ENCODE results near the gene TUBGCP2.

Gene TUBGCP2

DNA sequence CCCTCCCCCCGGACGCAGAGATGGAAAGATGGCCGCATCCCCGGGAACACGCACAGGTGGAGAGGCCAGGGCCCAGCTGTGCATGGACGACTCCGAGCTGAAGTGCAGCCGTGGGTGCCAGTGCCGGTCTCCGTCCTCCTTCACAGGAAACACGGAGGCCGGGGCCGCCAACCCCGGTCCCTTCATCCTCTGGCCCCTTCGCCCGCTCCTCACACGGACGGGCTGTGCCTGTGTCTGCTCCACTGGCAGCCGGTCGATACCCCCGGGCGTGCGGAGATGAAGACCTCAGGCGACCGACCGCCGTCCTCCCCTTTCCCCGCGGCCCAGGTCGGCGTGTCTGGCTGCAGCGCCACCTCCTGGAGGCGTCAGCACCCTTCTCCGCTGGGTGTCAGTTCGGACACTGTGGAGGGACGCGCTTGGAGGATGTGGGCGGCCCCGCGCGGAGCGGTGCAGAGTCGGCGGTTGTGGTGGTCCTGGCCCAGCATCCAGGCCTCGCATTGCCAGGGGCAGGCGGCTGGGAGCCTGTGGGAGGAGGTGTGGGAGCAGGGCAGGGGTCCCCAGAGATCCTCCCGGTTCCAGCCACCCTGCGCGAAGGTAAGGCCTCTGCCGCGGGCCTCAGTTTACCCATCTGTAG is 9.9 kb upstream of the TUBGCP2 start:
- Mint-ChIP-seq H3K4me3 (peak overlapping the region; percentile 66), H3K36me3 (ENCODE audit: low read depth) (no peaks in the 10 kb centered on the region), H3K9me3 (peaks cover 5% of the 10 kb centered on the region), H3K27me3 (ENCODE audit: low read depth, poor library complexity) (peaks cover 19% of the 10 kb centered on the region), H3K27ac (no peak overlapping the region), H3K4me1 (peaks cover 19% of the 10 kb centered on the region)
- TF ChIP-seq, protein P1, sequence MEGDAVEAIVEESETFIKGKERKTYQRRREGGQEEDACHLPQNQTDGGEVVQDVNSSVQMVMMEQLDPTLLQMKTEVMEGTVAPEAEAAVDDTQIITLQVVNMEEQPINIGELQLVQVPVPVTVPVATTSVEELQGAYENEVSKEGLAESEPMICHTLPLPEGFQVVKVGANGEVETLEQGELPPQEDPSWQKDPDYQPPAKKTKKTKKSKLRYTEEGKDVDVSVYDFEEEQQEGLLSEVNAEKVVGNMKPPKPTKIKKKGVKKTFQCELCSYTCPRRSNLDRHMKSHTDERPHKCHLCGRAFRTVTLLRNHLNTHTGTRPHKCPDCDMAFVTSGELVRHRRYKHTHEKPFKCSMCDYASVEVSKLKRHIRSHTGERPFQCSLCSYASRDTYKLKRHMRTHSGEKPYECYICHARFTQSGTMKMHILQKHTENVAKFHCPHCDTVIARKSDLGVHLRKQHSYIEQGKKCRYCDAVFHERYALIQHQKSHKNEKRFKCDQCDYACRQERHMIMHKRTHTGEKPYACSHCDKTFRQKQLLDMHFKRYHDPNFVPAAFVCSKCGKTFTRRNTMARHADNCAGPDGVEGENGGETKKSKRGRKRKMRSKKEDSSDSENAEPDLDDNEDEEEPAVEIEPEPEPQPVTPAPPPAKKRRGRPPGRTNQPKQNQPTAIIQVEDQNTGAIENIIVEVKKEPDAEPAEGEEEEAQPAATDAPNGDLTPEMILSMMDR (IDR thresholded peaks at IDR 0.05) = peak; percentile 77
- DNase-seq = peak; percentile 89

DNA sequence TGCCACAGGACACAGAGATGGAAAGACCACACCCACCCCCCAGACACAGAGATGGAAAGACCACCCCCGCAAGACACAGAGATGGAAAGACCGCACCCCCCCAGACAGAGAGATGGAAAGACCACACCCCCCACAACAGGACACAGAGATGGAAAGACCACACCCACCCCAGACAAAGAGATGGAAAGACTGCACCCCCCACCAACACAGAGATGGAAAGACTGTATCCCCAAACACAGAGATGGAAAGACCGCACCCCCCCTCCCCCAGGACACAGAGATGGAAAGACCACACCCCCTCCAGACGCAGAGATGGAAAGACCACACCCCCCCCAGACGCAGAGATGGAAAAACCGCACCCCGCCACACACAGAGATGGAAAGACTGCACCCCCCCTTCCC is 8.1 kb upstream of the TUBGCP2 start:
- Mint-ChIP-seq H3K36me3 (ENCODE audit: low read depth) (peaks cover 6% of the 10 kb centered on the region), H3K9me3 (peaks cover 5% of the 10 kb centered on the region), H3K4me1 (peaks cover 13% of the 10 kb centered on the region), H3K27me3 (ENCODE audit: low read depth, poor library complexity) (peaks cover 19% of the 10 kb centered on the region), H3K4me3 (no peak overlapping the region), H3K27ac (no peak overlapping the region)
- DNase-seq = no peak
- TF ChIP-seq, protein P1 (IDR thresholded peaks at IDR 0.05) = no peak

DNA sequence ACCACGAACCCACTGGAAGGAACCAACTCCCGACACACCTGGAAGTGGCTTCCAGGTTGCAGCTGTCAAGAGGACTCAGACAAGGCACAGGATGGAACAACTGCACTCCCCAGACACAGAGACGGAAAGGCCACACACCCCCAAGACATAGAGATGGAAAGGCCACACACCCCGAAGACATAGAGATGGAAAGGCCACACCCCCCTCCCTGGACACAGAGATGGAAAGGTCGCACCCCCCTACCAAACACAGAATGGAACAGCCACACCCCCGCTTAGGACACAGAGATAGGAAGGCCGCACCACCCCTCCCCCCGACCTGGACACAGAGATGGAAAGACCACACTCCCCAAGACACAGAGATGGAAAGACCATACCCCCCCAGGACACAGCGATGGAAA is 7.6 kb upstream of the TUBGCP2 start:
- TF ChIP-seq, protein P1 (IDR thresholded peaks at IDR 0.05) = no peak
- peaks cover 19% of the 10 kb centered on the region for H3K27me3 Mint-ChIP-seq (ENCODE audit: low read depth, poor library complexity)
- H3K9me3 Mint-ChIP-seq = peaks cover 5% of the 10 kb centered on the region
- no peak for DNase-seq
- H3K27ac Mint-ChIP-seq = no peak overlapping the region
- H3K4me3 Mint-ChIP-seq = no peak overlapping the region
- peaks cover 13% of the 10 kb centered on the region for H3K4me1 Mint-ChIP-seq
- peaks cover 10% of the 10 kb centered on the region for H3K36me3 Mint-ChIP-seq (ENCODE audit: low read depth)

DNA sequence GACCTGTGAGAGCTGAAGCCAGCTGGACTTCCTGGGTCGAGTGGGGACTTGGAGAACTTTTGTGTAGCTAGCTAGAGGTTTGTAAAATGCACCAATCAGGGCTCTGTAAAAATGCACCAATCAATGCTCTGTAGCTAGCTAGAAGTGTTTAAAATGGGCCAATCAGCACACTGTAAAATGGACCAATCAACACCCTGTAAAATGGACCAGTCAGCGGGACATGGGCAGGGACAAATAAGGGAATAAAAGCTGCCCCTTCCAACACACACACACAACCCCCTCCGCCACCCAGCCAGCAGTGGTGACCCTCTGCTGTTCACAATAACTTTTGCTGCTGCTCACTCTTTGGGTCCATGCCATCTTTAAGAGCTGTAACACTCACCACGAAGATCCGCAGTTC is 7.2 kb upstream of the TUBGCP2 start:
- Mint-ChIP-seq H3K9me3 (peaks cover 5% of the 10 kb centered on the region), H3K4me1 (peaks cover 13% of the 10 kb centered on the region)

DNA sequence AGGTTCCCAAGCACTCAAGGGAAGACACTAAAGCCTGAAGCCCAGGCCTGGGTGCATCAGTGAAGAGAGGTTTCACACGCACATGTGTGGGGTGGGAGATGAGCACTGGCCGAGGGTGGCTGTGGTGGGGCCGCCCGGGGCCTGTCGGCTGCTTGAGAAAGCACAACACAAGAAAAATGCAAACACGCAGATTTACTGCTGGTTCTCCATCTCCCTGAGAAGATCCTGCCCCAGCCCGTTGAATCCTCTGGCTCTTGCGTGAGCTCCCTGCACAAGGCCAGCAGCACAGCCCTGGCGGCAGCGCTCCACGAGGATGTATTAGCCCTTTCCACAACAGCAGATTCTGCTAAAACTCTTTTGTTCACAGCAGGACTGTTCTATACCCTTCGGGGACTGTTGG is 6.2 kb upstream of the TUBGCP2 start:
- Mint-ChIP-seq H3K4me3 (no peak overlapping the region), H3K36me3 (ENCODE audit: low read depth) (peaks cover 16% of the 10 kb centered on the region)

More for the DNA sequence above, 7.2 kb upstream of the TUBGCP2 start:
- Mint-ChIP-seq H3K4me3 (no peak overlapping the region), H3K27me3 (ENCODE audit: low read depth, poor library complexity) (peaks cover 19% of the 10 kb centered on the region), H3K36me3 (ENCODE audit: low read depth) (peaks cover 12% of the 10 kb centered on the region), H3K27ac (no peak overlapping the region)
- TF ChIP-seq, protein P1 (IDR thresholded peaks at IDR 0.05) = no peak
- DNase-seq = no peak

More for the DNA sequence above, 6.2 kb upstream of the TUBGCP2 start:
- H3K27me3 Mint-ChIP-seq (ENCODE audit: low read depth, poor library complexity) = peaks cover 15% of the 10 kb centered on the region
- peaks cover 13% of the 10 kb centered on the region for H3K4me1 Mint-ChIP-seq
- DNase-seq = no peak
- H3K9me3 Mint-ChIP-seq = peaks cover under 1% of the 10 kb centered on the region
- TF ChIP-seq, protein P1 (IDR thresholded peaks at IDR 0.05) = no peak
- no peak overlapping the region for H3K27ac Mint-ChIP-seq
